ENCODE measurements around the gene GHDC.
A peak's percentile ranks its signal among the peaks of the same experiment; 100 is the strongest.
"Not testable (repeated sequence)": the region's sequence is repeated elsewhere in the genome, so short reads cannot be mapped to it uniquely, and the experiment has no call there.

Gene GHDC

GRCh38 chr17:42146911-42147607 lies 47.2 kb downstream of the GHDC start:
- FAIRE-seq, result no peak

- not testable (repeated sequence) for FAIRE-seq
Observed at GRCh38 chr17:42143138-42143537, 51.2 kb downstream of the GHDC start.

- FAIRE-seq, result peak; percentile 36
Observed at GRCh38 chr17:42142371-42142896, 51.9 kb downstream of the GHDC start.

- no peak for FAIRE-seq
Observed at GRCh38 chr17:42141382-42141781, 52.9 kb downstream of the GHDC start.

GRCh38 chr17:42140690-42141089 lies 53.6 kb downstream of the GHDC start:
- FAIRE-seq, result not testable (repeated sequence)
